GM21367 (cell line): ENCODE data around the gene LMTK2.

Experiments
- ATAC-seq: cut with Tn5 transposase; IDR thresholded peaks from one replicate; pipeline ENCODE4 v1.9.1; 2021; ENCODE audit not compliant: unreplicated experiment

Gene LMTK2

DNA sequence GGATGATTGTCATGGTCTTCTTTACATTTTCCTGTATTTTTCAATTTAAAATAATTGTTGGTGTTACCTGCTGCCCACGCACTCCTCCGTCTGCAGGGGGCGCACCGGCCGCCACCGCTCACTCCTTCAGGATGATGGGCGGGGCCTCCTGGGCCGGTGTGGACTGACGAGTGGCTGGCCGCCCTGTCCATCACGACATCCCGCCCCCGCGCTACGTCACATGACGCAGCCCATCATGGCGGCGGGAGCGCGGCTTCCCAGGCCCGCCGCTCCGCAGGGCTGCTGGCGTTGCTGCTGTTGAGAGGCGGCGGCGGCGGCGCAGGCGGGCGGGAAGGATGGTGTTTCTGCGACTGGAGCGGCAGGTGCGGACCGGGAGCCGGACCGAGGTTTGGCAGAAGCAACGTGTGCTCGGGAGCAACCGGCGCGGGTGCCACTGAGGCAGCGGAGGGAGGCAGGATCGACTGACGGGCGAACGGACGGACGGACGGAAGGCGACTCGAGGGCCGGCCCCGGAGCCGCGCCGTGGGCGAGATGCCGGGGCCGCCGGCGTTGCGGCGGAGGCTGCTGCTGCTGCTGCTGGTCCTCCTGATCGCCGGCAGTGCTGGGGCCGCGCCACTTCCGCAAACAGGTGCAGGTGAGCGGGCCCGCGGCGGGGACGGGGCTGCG is at the start of gene LMTK2:
LMTK2 (plus strand) TSS at position 216 of the 666 bp plus-strand sequence; CDS start at position 532, 316 bp downstream.
- ATAC-seq = peak; percentile 99

DNA sequence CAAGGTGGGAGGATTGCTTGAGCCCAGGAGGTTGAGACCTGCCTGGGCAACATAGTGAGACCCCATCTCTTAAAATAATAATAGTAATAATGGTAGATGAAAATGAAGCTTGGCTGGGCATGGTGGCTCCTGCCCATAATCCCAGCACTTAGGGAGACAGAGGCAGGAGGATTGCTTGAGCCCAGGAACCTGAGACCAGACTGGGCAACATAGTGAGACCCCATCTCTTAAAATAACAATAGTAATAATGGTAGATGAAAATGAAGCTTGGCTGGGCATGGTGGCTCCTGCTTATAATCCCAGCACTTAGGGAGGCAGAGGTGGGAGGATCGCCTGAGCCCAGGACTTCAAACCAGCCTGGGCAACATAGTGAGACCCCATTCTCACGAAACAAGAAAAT is 49.5 kb upstream of the LMTK2 start:
- no peak for ATAC-seq

DNA sequence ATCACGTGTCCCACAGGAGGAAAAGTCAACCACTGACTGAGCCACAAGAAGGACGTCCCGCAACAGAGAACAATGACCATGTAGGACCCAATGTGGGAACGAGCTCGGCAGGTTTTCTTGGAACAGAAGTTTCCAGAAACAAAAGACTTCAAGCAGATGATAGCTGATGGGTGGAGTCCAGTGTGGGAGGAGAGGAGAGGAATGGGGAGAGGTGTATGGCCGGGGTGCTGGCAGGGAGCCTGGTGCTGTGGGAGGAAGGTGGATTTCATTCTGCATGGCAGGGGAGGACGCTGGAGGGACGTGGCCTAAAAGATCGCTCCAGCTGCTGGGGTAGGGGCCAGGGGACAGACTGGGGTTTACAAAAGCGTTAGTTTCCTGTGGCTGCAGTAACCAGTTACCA is 48.5 kb upstream of the LMTK2 start:
- no peak for ATAC-seq

- no peak for ATAC-seq
Measured at GRCh38 chr7:98064233-98064632, 42.4 kb upstream of the LMTK2 start.

DNA sequence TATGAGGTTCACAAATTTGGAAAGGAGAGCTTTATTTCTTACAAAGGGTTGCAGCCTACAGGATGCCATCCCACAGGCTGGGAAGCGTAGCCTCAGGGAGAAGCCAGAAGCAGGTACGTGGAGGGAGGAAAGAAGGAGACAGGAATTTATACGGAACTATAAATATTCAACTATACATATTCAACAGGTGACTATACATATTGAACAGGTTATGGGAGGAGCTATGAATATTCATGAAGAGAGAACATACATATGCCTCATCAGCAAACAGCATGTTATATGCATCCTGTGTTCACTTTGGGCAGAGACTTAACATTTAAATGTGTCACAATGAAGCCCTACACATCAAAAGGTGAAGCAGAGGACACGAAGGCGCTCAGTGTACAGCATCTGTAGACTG is 40.5 kb upstream of the LMTK2 start:
- no peak for ATAC-seq

DNA sequence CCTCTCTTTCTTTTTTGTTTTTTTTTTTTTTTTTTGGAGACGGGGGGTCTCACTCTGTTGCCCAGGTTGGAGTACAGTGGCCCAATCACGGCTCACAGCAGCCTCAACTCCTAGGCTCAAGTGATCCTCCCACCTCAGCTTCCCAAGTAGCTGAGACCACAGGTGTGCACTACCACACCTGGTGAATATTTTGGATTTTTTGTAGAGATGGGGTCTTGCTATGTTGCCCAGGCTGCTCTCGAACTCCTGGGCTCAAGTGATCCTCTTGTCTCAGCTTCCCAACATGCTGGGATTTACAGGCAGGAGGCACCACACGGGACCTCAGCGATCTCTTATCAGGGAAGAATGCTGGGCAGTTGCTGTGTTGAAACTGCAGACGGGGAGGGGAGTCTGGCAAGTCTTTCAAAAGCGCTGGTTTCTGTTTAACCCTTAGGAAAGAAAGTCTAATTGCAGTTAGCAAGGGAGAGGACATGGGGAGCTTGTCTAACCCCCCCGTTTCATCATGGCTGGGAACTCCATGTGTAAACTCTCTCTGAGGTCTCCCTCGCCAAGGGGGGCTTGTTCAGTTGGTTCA is 39.6 kb upstream of the LMTK2 start:
- no peak for ATAC-seq

DNA sequence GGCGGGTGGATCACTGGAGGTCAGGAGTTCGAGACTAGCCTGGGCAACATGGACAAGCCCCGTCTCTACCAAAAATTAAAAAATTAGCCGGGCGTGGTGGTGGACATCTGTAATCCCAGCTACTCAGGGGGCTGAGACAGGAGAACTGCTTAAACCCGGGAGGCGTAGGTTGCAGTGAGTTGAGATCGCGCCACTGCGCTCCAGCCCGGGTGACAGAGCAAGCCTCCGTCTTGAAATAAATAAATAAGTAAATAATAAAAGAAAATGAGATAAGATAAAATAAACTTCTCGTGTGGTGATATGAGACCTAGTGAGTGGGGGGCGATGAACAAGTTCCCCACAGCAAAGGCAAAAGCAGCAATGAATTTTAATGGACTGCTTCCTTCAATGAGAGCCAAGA is 33.6 kb upstream of the LMTK2 start:
- no peak for ATAC-seq

GRCh38 chr7:98075801-98076200 is 30.9 kb upstream of the LMTK2 start:
- no peak for ATAC-seq

GRCh38 chr7:98077762-98078161 is 28.9 kb upstream of the LMTK2 start:
- no peak for ATAC-seq

DNA sequence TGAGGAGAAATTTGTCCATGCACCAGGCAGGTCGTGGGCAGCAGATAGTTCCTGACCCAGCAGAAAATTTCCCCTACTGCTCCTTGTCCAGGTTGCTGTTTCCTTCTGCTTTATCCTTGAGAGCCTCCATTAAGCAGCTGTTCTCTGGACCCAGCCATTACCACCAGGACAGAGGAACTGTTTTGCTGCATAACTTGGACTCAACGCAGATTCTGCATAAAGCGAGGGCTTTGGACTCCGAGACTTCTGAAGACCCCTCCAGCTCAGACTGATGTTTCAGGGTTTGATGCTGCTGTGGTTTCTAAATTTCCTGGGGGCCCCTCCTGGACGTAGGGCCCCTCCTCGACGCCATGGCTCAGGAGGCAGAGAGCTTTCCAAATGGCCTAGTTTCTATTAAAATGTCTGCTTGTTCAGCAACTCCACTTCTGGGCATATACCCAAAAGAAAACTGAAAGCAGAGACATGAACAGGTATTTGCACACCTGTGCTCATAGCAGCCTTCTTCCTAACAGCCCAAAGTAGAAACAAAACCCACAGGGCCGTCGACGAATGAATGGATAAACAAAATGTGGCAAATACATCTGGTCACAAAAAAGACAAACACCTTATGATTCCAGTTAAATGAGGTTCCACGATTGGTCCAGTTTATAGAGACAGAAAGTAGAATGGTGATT is 28.3 kb upstream of the LMTK2 start:
- no peak for ATAC-seq

DNA sequence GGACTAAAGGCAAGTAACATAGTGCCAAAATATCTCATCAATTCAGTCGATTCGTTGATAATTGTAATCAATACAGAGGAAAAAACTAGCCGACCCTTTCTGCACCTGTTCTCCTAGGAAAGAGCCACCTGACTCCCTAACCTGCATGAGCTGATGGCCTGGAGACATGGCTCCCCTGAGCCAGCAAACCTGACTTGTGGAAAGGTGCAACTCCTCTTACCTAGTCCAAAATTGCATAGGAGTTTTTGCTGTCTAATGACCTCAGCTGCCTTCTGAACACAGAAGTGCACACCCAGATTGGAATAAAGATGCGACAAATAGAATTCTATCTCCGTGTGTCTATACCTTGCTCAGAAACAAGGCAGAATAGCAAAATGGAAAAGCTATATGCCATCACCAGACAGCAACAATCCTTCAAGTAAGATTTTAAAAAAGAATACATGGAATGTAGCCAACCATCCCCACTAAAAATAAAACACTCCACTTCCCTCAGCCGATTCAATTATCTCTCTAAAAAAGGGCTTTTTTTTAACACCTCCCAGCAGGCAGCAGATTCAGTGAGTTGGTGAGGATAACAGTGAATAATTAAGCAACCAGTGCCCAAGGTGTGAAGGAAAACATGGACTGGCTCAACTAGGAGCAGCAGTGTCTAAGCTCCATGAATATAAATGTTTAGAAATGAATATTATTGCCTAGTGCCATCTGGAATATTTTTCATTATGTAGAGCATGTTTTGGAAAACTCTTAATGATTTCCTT is 26.6 kb upstream of the LMTK2 start:
- no peak for ATAC-seq

DNA sequence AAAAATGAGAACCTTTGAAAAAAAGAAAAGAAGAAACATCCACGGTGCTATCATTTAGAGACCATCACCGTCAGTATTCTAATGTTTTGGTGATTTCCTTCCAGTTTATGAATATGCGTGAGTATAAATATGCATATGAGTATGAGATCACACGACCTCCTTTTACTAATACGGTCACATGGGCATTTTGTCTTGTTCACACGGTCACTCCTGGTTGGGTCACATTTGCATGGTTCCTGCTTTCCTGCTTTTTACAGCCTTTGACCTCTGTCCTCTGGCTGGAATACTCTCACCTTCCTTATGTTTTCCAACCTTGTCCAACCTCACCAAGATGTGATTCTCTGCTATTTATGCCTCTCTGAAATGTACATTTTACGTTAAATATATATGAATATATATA is 25.3 kb upstream of the LMTK2 start:
- no peak for ATAC-seq

- no peak for ATAC-seq
Measured at GRCh38 chr7:98084631-98085030, 22.0 kb upstream of the LMTK2 start.

DNA sequence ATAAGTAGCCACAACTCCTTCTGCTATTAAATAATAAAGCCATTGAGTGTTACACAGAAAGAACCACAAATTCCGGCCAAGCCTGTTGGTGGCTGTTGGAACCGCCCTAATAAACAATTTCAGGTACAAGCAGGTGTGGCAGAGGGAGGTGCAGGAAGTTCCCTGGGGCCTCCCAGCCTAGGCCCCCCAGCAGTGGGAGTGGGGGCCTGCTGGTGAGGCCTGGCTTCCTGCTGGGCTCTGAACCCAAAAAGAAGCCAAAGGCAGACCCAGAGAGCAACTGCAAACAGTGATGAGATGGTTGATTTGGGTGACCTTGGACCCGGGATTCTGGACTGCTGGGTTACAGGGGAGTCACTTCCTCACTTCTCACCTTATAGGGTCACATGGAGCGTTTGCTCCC is 21.0 kb upstream of the LMTK2 start:
- no peak for ATAC-seq

GRCh38 chr7:98086281-98086718 is 20.4 kb upstream of the LMTK2 start:
- ATAC-seq = no peak

DNA sequence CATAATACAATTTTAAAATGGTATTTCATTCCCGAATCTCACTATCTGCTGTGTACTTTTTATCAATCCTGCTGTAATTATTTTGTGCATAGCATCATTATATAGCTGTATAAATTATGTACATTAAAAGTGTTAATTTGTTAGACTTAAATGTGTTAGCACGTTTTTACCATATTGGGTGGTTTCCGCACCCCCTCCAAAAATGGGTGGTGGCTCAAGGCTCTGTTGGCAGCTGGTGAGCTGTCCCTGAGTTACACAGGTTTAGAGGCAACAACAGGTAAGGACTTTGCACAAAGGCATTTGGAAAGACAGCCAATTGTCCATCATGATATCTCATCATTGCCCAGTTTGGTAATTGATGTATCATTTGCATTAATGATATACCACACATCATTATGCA is 18.6 kb upstream of the LMTK2 start:
- ATAC-seq = no peak

DNA sequence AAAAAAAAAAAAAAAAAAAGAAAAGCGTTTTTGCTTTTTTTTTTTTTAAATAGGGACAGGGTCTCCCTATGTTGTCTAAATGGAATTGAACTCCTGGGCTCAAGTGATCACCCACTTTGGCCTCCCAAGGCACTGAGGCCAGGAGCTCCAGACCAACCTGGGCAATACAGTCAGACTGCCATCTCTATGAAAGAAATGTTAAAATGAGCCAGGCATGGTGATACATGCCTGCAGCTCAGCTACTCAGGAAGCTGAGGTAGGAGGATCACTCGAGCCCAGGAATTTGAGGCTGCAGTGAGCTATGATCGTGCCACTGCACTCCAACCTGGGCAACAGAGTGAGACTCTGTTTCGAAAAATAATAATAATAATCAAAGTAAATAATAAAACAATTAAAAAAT is 16.5 kb upstream of the LMTK2 start:
- ATAC-seq = no peak

DNA sequence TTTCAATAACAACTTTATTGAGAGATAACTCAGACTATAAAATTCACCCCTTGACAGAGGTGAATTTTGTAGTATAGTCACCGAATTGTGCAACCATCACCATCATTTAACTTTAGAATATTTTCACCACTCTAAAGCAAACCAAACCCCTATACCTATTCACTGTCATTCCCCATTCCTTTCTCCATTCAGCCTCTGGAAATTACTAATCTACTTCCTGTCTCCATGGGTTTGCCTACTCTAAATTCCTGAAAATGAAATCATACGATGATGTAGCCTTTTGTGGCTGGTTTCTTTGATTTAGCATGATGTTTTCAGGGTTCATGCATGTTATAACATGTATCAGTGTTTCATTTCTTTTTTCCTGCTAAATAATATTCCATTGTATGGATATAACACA is 15.6 kb upstream of the LMTK2 start:
- ATAC-seq = no peak

GRCh38 chr7:98091523-98091922 is 15.1 kb upstream of the LMTK2 start:
- no peak for ATAC-seq

DNA sequence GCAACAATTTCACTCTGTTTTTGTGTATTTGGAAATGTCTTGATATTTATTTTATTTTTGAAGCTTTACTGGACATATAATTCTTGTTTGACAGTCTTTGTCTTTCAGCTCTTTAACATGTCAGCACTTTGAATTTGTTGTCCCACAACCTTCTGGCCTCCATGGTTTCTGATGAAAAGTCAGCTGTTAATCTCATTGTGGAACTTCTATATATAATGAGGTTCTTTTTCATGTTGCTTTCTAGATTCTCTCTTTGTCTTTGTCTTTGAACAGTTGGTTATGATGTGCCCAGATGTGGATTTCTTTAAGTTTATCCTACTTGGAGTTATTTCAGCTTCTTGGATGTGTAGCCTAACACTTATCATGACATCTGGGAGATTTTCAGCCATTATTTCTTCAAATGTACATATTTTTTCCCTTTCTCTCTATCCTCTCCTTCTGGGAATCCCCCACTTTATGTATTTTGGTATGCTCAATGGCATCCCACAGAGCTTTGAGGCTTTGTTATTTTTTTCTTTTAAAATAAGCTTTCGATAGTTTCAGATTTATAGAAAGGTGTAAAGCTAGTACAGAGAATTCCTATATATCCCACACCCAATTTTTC is 9.5 kb upstream of the LMTK2 start:
- no peak for ATAC-seq

- no peak for ATAC-seq
Measured at GRCh38 chr7:98100088-98100487, 6.6 kb upstream of the LMTK2 start.
